AG04450 (cell line): ENCODE data around the gene CSNK1G1. TPM values are rescaled to one million over a fixed set of nuclear protein-coding genes. Genes with fewer than 3 reads are reported as not detected.
A peak's percentile ranks its signal among the peaks of the same experiment; 100 is the strongest.

Experiments used
- CTCF ChIA-PET: fragments of 300-600, 350-600 bp; formaldehyde crosslinking; extraction: SDS; loops from one replicate; lab custom pipeline; 2022; ENCODE audit warnings: antibody characterized with exemption, inconsistent platforms; lab: Charles Lee
- POLR2A ChIA-PET: fragments of 350-600 bp; formaldehyde crosslinking; extraction: SDS; loops from one replicate; lab custom pipeline; 2021; ENCODE audit warnings: antibody characterized with exemption, inconsistent platforms; lab: Yijun Ruan, JAX
- DNase-seq: peaks from one replicate; pipeline ENCODE4 v3.0.0-alpha.2; 2011; ENCODE audit warnings: low read depth, low spot score
- H3K27ac ChIP-seq: one replicate; pipeline ENCODE4 v1.5.1; 2012; ENCODE audit warnings: low read depth, low read length, control low read depth
- H3K27me3 ChIP-seq: one replicate; pipeline ENCODE4 v1.6.0; 2012; ENCODE audit warnings: low read length; ENCODE audit not compliant: control insufficient read depth, insufficient read depth
- H3K4me3 ChIP-seq: 2 replicates; pipeline ENCODE4 v1.5.1; 2011; ENCODE audit warnings: mild to moderate bottlenecking, low read depth, low read length, control low read depth
- H3K9me3 ChIP-seq: 2 replicates; pipeline ENCODE4 v1.5.1; 2012; ENCODE audit warnings: low read length; ENCODE audit not compliant: control insufficient read depth, insufficient read depth
- CTCF ChIP-seq: IDR thresholded peaks from 2 replicates; pipeline ENCODE4 v1.5.1; 2011; ENCODE audit warnings: low read depth, low read length, control low read depth, inconsistent platforms
- polyA plus RNA-seq: library from polyadenylated mRNA; depleted of rRNA; stranded (reverse); fragments of >200 nt; gene quantifications from 2 replicates; pipeline ENCODE4 v1.2.3, GENCODE V29; 2011

The CSNK1G1 gene
- polyA plus RNA-seq, 1 experiment = 24.3 TPM

DNA sequence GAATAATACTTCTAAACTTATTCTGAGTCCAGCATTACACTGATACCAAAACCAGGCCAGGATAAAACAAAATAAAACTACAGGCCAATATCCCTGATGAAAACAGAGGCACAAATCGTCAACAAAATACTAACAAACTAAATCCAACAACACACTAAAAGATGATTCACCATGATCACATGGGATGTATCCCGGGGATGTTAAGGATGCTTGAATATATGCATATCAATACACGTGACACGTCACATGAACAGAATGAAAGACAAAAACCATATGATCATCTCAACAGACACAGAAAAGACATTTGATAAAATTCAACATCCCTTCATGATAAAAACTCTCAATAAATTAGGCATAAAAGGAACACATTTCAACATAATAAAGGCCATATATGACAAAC is 91.5 kb downstream of the CSNK1G1 start:
- H3K27ac ChIP-seq = no peak overlapping the region
- H3K9me3 ChIP-seq = no peaks in the 10 kb centered on the region
- ChIA-PET POLR2A (no interaction called here), CTCF (no interaction called here)
- no peak overlapping the region for H3K4me3 ChIP-seq
- TF ChIP-seq CTCF = no peak
- DNase-seq = no peak
- H3K27me3 ChIP-seq = no peaks in the 10 kb centered on the region

DNA sequence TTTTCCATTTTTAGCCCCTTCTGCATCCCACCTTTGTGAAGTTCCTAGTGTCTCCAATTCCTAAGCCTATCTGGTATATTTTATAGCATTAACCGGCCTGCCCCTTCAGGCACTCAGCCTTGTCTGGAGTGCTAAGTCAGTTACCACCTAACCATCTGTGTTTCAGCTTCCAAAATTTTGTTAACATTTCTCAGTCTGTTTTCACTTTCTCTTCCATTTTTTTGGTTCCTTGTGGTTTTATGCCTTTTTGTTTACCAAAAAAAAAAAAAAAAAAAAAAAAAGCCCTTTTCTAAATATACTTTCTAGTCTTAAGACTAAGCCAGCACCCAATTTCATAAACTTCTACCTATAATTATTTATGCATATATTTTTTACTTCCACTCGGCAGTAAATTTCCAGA is 92.4 kb downstream of the CSNK1G1 start:
- ChIA-PET CTCF (no interaction called here), POLR2A (no interaction called here)
- Histone ChIP-seq H3K9me3 (no peaks in the 10 kb centered on the region), H3K4me3 (no peak overlapping the region), H3K27ac (no peak overlapping the region), H3K27me3 (no peaks in the 10 kb centered on the region)
- TF ChIP-seq CTCF = no peak
- no peak for DNase-seq

DNA sequence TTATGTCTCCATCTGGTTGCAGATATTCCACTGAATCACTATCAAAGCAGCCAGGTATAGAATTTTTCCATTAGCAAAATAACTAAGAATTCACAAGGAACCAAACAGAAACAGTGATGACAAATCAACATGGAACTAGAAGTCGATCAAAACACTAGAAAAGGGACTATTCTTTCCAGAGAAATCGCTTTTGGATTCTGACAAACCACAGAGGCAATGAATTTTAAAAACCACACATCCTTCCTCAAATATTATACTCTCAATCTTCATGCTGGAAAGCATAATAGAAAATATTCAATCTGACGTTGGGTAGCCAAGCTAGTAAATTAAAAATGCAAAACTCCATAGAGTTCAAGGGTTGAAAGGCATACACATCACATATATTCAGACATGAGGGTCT is 99.9 kb downstream of the CSNK1G1 start:
- H3K27ac ChIP-seq = no peak overlapping the region
- no peak for TF ChIP-seq CTCF
- POLR2A ChIA-PET = no interaction called here
- H3K4me3 ChIP-seq = no peak overlapping the region
- DNase-seq = no peak
- CTCF ChIA-PET = no interaction called here
- H3K9me3 ChIP-seq = no peaks in the 10 kb centered on the region
- H3K27me3 ChIP-seq = no peaks in the 10 kb centered on the region

GRCh38 chr15:64251658-64252057 is 104.3 kb downstream of the CSNK1G1 start:
- Histone ChIP-seq H3K27ac (no peak overlapping the region), H3K27me3 (no peaks in the 10 kb centered on the region), H3K9me3 (no peaks in the 10 kb centered on the region), H3K4me3 (no peak overlapping the region)
- no peak for DNase-seq
- POLR2A ChIA-PET = no interaction called here
- CTCF ChIA-PET = no interaction called here
- no peak for TF ChIP-seq CTCF

DNA sequence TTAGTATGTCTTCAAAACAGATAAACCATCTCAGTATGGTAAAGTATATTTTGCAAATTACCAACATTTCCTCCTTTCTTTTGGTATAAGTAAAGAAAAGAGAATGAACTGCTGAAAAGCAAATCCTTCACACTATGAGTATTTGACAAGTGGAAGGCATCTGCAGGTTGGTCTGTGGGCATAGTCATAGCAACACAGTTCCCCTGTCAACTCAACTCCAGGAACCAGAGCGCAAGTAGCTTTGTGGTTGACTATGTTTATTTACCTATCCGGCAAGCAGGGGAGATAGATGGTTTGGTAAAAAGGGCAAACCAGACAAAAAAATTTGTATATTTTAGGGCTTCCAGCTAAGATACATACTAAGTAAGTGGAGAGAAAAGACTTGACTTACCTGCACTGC is 104.9 kb downstream of the CSNK1G1 start:
- Histone ChIP-seq H3K4me3 (no peak overlapping the region), H3K27ac (no peak overlapping the region), H3K27me3 (no peaks in the 10 kb centered on the region), H3K9me3 (no peaks in the 10 kb centered on the region)
- DNase-seq = peak; percentile 21
- TF ChIP-seq CTCF = no peak
- POLR2A ChIA-PET = no interaction called here
- CTCF ChIA-PET = no interaction called here
